GM18498 (cell line): Measurements from ENCODE around the gene ALG1L2.
"Not testable (repeated sequence)": the region's sequence is repeated elsewhere in the genome, so short reads cannot be mapped to it uniquely, and the experiment has no call there.

Experiments
- ATAC-seq: cut with Tn5 transposase; IDR thresholded peaks from one replicate; pipeline ENCODE4 v1.9.1; 2021; ENCODE audit warnings: mild to moderate bottlenecking, moderate library complexity; ENCODE audit not compliant: unreplicated experiment

ALG1L2 gene

GRCh38 chr3:130122891-130123775, 41.5 kb downstream of the ALG1L2 start:
- not testable (repeated sequence) for ATAC-seq

- not testable (repeated sequence) for ATAC-seq
Observed at GRCh38 chr3:130125406-130125805, 43.8 kb downstream of the ALG1L2 start.

DNA sequence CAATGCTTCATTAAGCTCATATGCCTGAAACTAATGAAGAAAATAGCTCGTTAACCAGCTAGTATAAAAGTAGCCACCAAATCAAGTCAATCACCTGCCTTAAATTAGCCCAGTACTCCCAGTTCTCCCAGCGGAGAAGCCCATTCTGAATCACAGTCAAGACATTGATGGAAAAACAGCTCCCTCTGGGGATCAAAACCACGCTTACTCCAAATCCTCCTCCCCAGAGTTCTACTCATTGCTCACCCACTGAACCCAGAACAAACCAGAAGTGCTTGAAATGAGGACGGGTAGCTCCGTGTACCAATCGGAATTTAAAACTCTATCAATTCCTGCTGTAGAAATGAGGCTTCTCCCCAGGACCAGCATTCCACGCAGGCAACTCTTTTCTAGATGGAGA, 54.7 kb downstream of the ALG1L2 start:
- ATAC-seq, result not testable (repeated sequence)

DNA sequence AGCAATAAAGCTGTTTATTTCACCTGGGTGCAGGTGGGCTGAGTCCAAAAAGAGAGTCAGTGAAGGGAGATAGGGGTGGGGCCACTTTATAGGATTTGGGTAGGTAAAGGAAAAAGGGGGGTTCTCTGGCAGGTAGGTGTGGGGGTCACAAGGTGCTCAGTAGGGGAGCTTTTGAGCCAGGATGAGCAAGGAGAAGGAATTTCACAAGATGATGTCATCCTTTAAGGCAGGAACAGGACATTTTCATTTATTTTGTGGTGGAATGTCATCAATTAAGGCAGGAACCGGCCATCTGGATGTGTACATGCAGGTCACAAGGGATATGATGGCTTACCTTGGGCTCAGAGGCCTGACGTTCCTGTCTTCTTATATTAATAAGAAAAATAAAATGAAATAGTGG, 56.1 kb downstream of the ALG1L2 start:
- ATAC-seq, result not testable (repeated sequence)

DNA sequence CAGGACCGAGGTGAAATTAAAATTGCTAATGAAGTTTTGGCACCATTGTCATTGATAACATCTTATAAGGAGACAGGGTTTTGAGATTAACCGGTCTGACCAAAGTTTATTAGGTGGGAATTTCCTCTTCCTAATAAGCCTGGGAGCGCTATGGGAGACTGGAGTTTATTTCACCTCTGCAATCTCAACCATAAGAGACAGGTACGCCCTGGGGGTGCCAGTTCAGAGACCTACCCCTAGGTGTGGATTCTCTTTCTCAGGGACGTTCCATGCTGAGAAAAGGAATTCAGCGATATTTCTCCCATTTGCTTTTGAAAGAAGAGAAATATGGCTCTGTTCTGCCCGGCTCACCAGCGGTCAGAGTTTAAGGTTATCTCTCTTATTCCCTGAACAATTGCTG, 57.4 kb downstream of the ALG1L2 start:
- ATAC-seq, result not testable (repeated sequence)

GRCh38 chr3:130140756-130141155, 59.1 kb downstream of the ALG1L2 start:
- not testable (repeated sequence) for ATAC-seq

- ATAC-seq, result not testable (repeated sequence)
Observed at GRCh38 chr3:130143648-130144327, 62.2 kb downstream of the ALG1L2 start.

DNA sequence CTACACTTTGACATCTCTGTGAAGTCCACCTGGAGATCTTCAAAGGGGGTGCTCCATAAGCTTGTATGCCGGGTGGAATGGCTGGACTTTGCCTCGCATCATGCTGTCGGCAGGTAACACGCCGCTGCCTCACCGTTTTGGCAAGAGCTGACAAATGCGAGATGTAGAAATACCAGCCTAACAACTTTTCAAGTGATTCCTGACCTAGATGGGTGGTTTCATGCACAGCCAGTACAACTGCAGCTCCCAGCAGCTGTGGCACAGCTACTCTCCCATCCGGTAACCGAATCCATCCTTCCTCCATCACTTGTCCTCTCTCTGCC, 62.7 kb downstream of the ALG1L2 start:
- ATAC-seq, result not testable (repeated sequence)

GRCh38 chr3:130145456-130145855, 63.8 kb downstream of the ALG1L2 start:
- ATAC-seq, result not testable (repeated sequence)

DNA sequence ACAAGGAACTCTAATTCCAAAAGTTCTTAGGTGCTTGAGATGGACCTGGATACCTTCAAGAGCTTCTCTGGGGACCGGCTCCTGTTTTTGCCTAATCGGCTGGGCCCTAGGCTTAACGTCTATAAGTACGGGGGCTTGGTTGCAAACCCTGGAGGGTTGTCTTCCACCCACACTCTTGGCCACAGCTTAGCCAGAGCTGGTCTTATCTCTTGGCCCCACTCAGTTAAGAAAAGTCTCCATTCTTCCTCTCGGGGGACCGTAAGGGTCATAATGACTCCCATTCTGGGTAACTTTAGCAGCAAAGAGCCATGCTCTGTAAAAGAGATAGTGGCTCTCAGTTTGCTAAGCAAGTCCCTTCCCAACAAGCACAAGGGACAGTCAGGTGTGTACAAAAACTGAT, 64.8 kb downstream of the ALG1L2 start:
- ATAC-seq, result not testable (repeated sequence)
